ENCODE measurements around the gene CORO1A.

GRCh38 chr16:30152517-30152916 lies 30.9 kb upstream of the CORO1A start:
- TF ChIP-seq POLR2AphosphoS5 (IDR thresholded peaks at IDR 0.05; ENCODE audit: low read depth, low read length): no peak
- no peak for TF ChIP-seq TAF1 (IDR thresholded peaks at IDR 0.05; ENCODE audit: borderline replicate concordance, insufficient read depth, low read length)
- no peak for TF ChIP-seq REST (IDR thresholded peaks at IDR 0.05; ENCODE audit: insufficient read depth in 1 of 2, low read depth in 2 of 2, low read length in 2 of 2)
- no peak for TF ChIP-seq SIN3A (IDR thresholded peaks at IDR 0.05; ENCODE audit: borderline replicate concordance, insufficient read depth, low read length)
- no peak for TF ChIP-seq FOXP2 (optimal IDR thresholded peaks at IDR 0.05; ENCODE audit: borderline replicate concordance, extremely low read depth, extremely low read length, insufficient read depth)

All from PFSK-1 (cell line).